CD4-positive, alpha-beta T cell (primary cell): ENCODE data around the gene RAD18. TPM values are rescaled to one million over a fixed set of nuclear protein-coding genes. Genes with fewer than 3 reads are reported as not detected.

ENCODE experiments used
- ATAC-seq: fragments of 200-7000 bp; cut with Tn5 transposase; one replicate; pipeline ENCODE4 v1.10.0; 2022; ENCODE audit warnings: mild to moderate bottlenecking; ENCODE audit not compliant: poor library complexity
- CTCF ChIA-PET: fragments of 350-600 bp; sonication (Branson Sonifier 250); formaldehyde crosslinking; loops from one replicate; lab custom pipeline; 2021; ENCODE audit warnings: antibody characterized with exemption, inconsistent platforms; lab: Charles Lee
- POLR2A ChIA-PET: fragments of 350-600 bp; sonication (Branson Sonifier 250); formaldehyde crosslinking; loops from one replicate; lab custom pipeline; 2021; ENCODE audit warnings: antibody characterized with exemption, inconsistent platforms; lab: Charles Lee
- DNase-seq, 14 experiments: peaks; one replicate each; pipeline ENCODE4 v3.0.0-alpha.2; 2013 to 2020; ENCODE audit warnings: mixed read lengths in 2 of 14
- H3K27ac ChIP-seq, 2 donors: one replicate each; pipeline versions ENCODE4 v1.5.1 to v1.7.0; 2013; ENCODE audit warnings: low read length in 2 of 2, low read depth in 1 of 2, mild to moderate bottlenecking in 1 of 2
- H3K27me3 ChIP-seq, 2 experiments: 1 replicate in 1 of 2; 2 replicates in 1 of 2; pipeline versions ENCODE4 v1.6.1 to v1.7.0; 2013; ENCODE audit warnings: low read length in 2 of 2, control low read depth in 1 of 2, mild to moderate bottlenecking in 1 of 2, moderate library complexity in 1 of 2; ENCODE audit not compliant: insufficient read depth in 2 of 2, control insufficient read depth in 1 of 2
- H3K36me3 ChIP-seq: one replicate; pipeline ENCODE4 v1.6.1; 2013; ENCODE audit warnings: low read length, control low read depth; ENCODE audit not compliant: insufficient read depth
- H3K4me1 ChIP-seq: one replicate; pipeline ENCODE4 v1.6.1; 2013; ENCODE audit warnings: low read length, control low read depth; ENCODE audit not compliant: insufficient read depth
- H3K4me3 ChIP-seq: one replicate; pipeline ENCODE4 v1.5.1; 2013; ENCODE audit warnings: mild to moderate bottlenecking, low read length, moderate library complexity
- H3K9me3 ChIP-seq, 2 experiments: 1 replicate in 1 of 2; 2 replicates in 1 of 2; pipeline versions ENCODE4 v1.6.1 to v1.7.0; 2013; ENCODE audit warnings: low read length in 2 of 2, mild to moderate bottlenecking in 2 of 2, control low read depth in 1 of 2, moderate library complexity in 1 of 2; ENCODE audit not compliant: control insufficient read depth in 1 of 2, insufficient read depth in 1 of 2
- H3K27ac Mint-ChIP-seq: one replicate; pipeline ENCODE4 v1.8.0; 2020; ENCODE audit warnings: mixed read lengths
- H3K27me3 Mint-ChIP-seq: one replicate; pipeline ENCODE4 v1.8.0; 2021; ENCODE audit warnings: mixed read lengths
- H3K36me3 Mint-ChIP-seq: one replicate; pipeline ENCODE4 v1.8.0; 2021; ENCODE audit warnings: low read depth, mixed read lengths
- H3K4me1 Mint-ChIP-seq: one replicate; pipeline ENCODE4 v1.8.0; 2021; ENCODE audit warnings: low read depth, mixed read lengths
- H3K4me3 Mint-ChIP-seq: one replicate; pipeline ENCODE4 v1.8.0; 2020; ENCODE audit warnings: mild to moderate bottlenecking, mixed read lengths
- H3K9me3 Mint-ChIP-seq: one replicate; pipeline ENCODE4 v1.8.0; 2020; ENCODE audit warnings: mixed read lengths
- CTCF ChIP-seq: fragments of 200-600 bp; IDR thresholded peaks from one replicate; pipeline ENCODE4 v1.8.0; 2022; ENCODE audit warnings: antibody characterized with exemption, mild to moderate bottlenecking
- intact Hi-C, 2 experiments: fragments of 100-400 bp; cut with DNase I in 1 of 2; cut with micrococcal nuclease in 1 of 2; formaldehyde crosslinking; loops; one replicate each; pipeline versions ENCODE4 v1.15.1 to v1.9.0; 2023 to 2025; cut with DNase I, micrococcal nuclease
- total RNA-seq, 174 experiments: library from RNA in 2 of 174; stranded (reverse) in 2 of 174; gene quantifications; one replicate each; pipeline ENCODE4 v1.2.3 and lab custom pipeline; 2021 to 2026

RAD18 gene
- total RNA-seq, 2 experiments from 2014 or later, result 9.6 to 10.0 TPM

- Histone ChIP-seq H3K4me3 (no peak overlapping the region), H3K27ac (no peak overlapping the region), H3K4me1 (no peaks in the 10 kb centered on the region), H3K9me3 (no peaks in the 10 kb centered on the region), H3K27me3 (no peaks in the 10 kb centered on the region), H3K36me3 (no peaks in the 10 kb centered on the region)
- no peaks in the 10 kb centered on the region for H3K36me3 Mint-ChIP-seq
- no peaks in the 10 kb centered on the region for H3K27me3 Mint-ChIP-seq
- intact Hi-C loops, result no loop called here
- CTCF ChIA-PET, result no interaction called here
- no peak overlapping the region for H3K4me3 Mint-ChIP-seq
- no peak for TF ChIP-seq CTCF
- POLR2A ChIA-PET, result no interaction called here
- ATAC-seq (no peak), DNase-seq (no peak)
- no peak overlapping the region for H3K27ac Mint-ChIP-seq
- no peaks in the 10 kb centered on the region for H3K4me1 Mint-ChIP-seq
- no peaks in the 10 kb centered on the region for H3K9me3 Mint-ChIP-seq
These were observed 119.9 kb downstream of the RAD18 start for GRCh38 chr3:8843347-8843746.

- Histone ChIP-seq H3K4me1 (no peaks in the 10 kb centered on the region), H3K4me3 (no peak overlapping the region), H3K27me3 (no peaks in the 10 kb centered on the region), H3K36me3 (no peaks in the 10 kb centered on the region), H3K9me3 (no peaks in the 10 kb centered on the region), H3K27ac (no peak overlapping the region)
- ChIA-PET POLR2A (no interaction called here), CTCF (no interaction called here)
- intact Hi-C loops, result no loop called here
- no peak for DNase-seq
- ATAC-seq, result no peak
- no peaks in the 10 kb centered on the region for H3K4me1 Mint-ChIP-seq
- no peaks in the 10 kb centered on the region for H3K9me3 Mint-ChIP-seq
- H3K27ac Mint-ChIP-seq, result no peak overlapping the region
- no peak for TF ChIP-seq CTCF
- no peaks in the 10 kb centered on the region for H3K36me3 Mint-ChIP-seq
- H3K4me3 Mint-ChIP-seq, result no peak overlapping the region
- no peaks in the 10 kb centered on the region for H3K27me3 Mint-ChIP-seq
These were observed 121.0 kb downstream of the RAD18 start for GRCh38 chr3:8842293-8842692.

GRCh38 chr3:8841472-8841871, 121.8 kb downstream of the RAD18 start:
- intact Hi-C loops, result no loop called here
- no peak for TF ChIP-seq CTCF
- no peaks in the 10 kb centered on the region for H3K4me1 ChIP-seq
- H3K4me3 ChIP-seq, result no peak overlapping the region
- no peak overlapping the region for H3K4me3 Mint-ChIP-seq
- H3K27me3 ChIP-seq, result no peaks in the 10 kb centered on the region
- H3K4me1 Mint-ChIP-seq, result no peaks in the 10 kb centered on the region
- ChIA-PET CTCF (no interaction called here), POLR2A (no interaction called here)
- H3K9me3 ChIP-seq, result no peaks in the 10 kb centered on the region
- H3K36me3 ChIP-seq, result no peaks in the 10 kb centered on the region
- H3K36me3 Mint-ChIP-seq, result no peaks in the 10 kb centered on the region
- H3K27me3 Mint-ChIP-seq, result no peaks in the 10 kb centered on the region
- no peak overlapping the region for H3K27ac ChIP-seq
- no peaks in the 10 kb centered on the region for H3K9me3 Mint-ChIP-seq
- ATAC-seq, result no peak
- H3K27ac Mint-ChIP-seq, result no peak overlapping the region
- no peak for DNase-seq
